ENCODE measurements around the gene GPSM1. TPM values are rescaled to one million over a fixed set of nuclear protein-coding genes. Genes with fewer than 3 reads are reported as not detected.

The GPSM1 gene
- polyA plus RNA-seq, 1 of the 3 experiments (the other 2 are of a cell fraction) = 26.7 TPM

GRCh38 chr9:136355616-136356557, 28.5 kb downstream of the GPSM1 start (continued):
- TF ChIP-seq RCOR1 (IDR thresholded peaks at IDR 0.05; ENCODE audit: low read length) (no peak), TEAD4 (IDR thresholded peaks at IDR 0.05; ENCODE audit: borderline replicate concordance, insufficient read depth) (no peak)

DNA sequence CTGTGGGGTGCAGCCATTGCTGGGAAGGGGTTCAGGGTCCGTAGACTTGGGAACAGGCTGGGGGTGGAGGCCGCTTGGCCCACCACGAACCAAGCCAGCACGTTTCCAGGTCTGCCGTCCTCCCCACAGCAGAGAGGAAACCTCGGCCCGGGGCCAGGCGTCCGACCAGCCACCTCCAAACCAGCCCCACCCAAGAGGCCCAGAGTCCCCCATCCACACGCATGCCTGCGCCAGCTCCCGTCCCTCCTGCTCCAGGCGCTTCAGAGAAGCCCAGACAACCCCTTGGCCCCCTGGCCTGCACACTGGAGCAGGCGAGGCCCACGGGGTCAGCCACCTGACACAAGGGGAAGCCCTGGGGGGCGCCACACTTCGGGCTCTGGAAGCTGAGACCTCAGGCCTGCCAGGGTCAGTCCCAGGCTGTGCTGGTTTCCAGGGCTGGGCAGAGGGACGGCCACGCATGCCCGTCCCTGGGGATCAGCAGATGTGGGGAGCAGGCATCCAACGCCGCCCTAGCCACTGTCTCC, 29.9 kb downstream of the GPSM1 start:
- H3K9me3 ChIP-seq = no peaks in the 10 kb centered on the region
- CTCF ChIA-PET = interaction anchor here (1.9 kb wide), 1 partner anchor 14 kb away, joined by 6 read pairs; no protein-coding TSS in a partner anchor
- H4K20me1 ChIP-seq (ENCODE audit: insufficient read depth) = no peaks in the 10 kb centered on the region
- H3K79me2 ChIP-seq (ENCODE audit: insufficient read depth) = no peaks in the 10 kb centered on the region
- no peak overlapping the region for H3K27ac ChIP-seq (ENCODE audit: low read depth in 2 of 2, low read length in 1 of 2)
- no peaks in the 10 kb centered on the region for H3K9me2 ChIP-seq
- no peak overlapping the region for H3K4me2 ChIP-seq
- no peak for TF ChIP-seq RCOR1 (IDR thresholded peaks at IDR 0.05; ENCODE audit: low read length)
- TF ChIP-seq, protein P1, sequence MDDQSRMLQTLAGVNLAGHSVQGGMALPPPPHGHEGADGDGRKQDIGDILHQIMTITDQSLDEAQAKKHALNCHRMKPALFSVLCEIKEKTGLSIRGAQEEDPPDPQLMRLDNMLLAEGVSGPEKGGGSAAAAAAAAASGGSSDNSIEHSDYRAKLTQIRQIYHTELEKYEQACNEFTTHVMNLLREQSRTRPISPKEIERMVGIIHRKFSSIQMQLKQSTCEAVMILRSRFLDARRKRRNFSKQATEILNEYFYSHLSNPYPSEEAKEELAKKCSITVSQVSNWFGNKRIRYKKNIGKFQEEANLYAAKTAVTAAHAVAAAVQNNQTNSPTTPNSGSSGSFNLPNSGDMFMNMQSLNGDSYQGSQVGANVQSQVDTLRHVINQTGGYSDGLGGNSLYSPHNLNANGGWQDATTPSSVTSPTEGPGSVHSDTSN (IDR thresholded peaks at IDR 0.05) = no peak
- no peak for TF ChIP-seq MAX (IDR thresholded peaks at IDR 0.05; ENCODE audit: low read depth)
- no peak for TF ChIP-seq JUND (IDR thresholded peaks at IDR 0.05)
- TF ChIP-seq NRF1 (IDR thresholded peaks at IDR 0.05; ENCODE audit: low read depth, low read length) = no peak
- no peak for TF ChIP-seq RFX5 (IDR thresholded peaks at IDR 0.05; ENCODE audit: low read length)
- TF ChIP-seq, protein P2, sequence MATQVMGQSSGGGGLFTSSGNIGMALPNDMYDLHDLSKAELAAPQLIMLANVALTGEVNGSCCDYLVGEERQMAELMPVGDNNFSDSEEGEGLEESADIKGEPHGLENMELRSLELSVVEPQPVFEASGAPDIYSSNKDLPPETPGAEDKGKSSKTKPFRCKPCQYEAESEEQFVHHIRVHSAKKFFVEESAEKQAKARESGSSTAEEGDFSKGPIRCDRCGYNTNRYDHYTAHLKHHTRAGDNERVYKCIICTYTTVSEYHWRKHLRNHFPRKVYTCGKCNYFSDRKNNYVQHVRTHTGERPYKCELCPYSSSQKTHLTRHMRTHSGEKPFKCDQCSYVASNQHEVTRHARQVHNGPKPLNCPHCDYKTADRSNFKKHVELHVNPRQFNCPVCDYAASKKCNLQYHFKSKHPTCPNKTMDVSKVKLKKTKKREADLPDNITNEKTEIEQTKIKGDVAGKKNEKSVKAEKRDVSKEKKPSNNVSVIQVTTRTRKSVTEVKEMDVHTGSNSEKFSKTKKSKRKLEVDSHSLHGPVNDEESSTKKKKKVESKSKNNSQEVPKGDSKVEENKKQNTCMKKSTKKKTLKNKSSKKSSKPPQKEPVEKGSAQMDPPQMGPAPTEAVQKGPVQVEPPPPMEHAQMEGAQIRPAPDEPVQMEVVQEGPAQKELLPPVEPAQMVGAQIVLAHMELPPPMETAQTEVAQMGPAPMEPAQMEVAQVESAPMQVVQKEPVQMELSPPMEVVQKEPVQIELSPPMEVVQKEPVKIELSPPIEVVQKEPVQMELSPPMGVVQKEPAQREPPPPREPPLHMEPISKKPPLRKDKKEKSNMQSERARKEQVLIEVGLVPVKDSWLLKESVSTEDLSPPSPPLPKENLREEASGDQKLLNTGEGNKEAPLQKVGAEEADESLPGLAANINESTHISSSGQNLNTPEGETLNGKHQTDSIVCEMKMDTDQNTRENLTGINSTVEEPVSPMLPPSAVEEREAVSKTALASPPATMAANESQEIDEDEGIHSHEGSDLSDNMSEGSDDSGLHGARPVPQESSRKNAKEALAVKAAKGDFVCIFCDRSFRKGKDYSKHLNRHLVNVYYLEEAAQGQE (IDR thresholded peaks at IDR 0.05; ENCODE audit: low read depth, low read length) = no peak
- no peak for TF ChIP-seq TEAD4 (IDR thresholded peaks at IDR 0.05; ENCODE audit: borderline replicate concordance, insufficient read depth)
- POLR2A ChIA-PET = no interaction called here
- no peak overlapping the region for H3K4me3 ChIP-seq (ENCODE audit: low read depth in 2 of 2, low read length in 1 of 2)
- WGBS (ENCODE audit: low lambda C conversion rate) = 93% methylated on average over 8 of the region's 22 CpGs
- H3K27me3 ChIP-seq (ENCODE audit: insufficient read depth) = no peaks in the 10 kb centered on the region
- peaks cover 0 to 22% of the 10 kb centered on the region in 2 experiments for H3K36me3 ChIP-seq (replicated peaks in 1 of 2; ENCODE audit: control insufficient read depth in 1 of 2, insufficient read depth in 2 of 2, low read length in 1 of 2)
- H2AFZ ChIP-seq (ENCODE audit: low read depth) = no peak overlapping the region
- no peak overlapping the region for H3K9ac ChIP-seq
- no peak for DNase-seq
- H3F3A ChIP-seq (replicated peaks; ENCODE audit: insufficient read depth) = no peaks in the 10 kb centered on the region
- H3K4me1 ChIP-seq (ENCODE audit: control insufficient read depth in 1 of 2, insufficient read depth in 2 of 2, low read depth in 1 of 2, low read length in 1 of 2) = peaks cover 0 to 54% of the 10 kb centered on the region in 2 experiments; a peak in 1 of 4 replicates

All from SK-N-SH (cell line).